ENCODE measurements around the gene TTC34. TPM values are rescaled to one million over a fixed set of nuclear protein-coding genes. Genes with fewer than 3 reads are reported as not detected.

Gene TTC34
- polyA plus RNA-seq, 1 donor (not counting 4 experiments of a cell fraction or from before 2014, with no cell fraction given) = 0.04 TPM

GRCh38 chr1:2587071-2587859 lies 214.2 kb downstream of the TTC34 start:
- no peak for DNase-seq (ENCODE audit: low read depth, low spot score)
- H3K9ac ChIP-seq (ENCODE audit: control insufficient read depth, extremely low read depth, insufficient read depth, low read length) = peak overlapping the region; percentile 61
- no peak overlapping the region for H3K27ac ChIP-seq (ENCODE audit: control insufficient read depth, insufficient read depth, low read length)

DNA sequence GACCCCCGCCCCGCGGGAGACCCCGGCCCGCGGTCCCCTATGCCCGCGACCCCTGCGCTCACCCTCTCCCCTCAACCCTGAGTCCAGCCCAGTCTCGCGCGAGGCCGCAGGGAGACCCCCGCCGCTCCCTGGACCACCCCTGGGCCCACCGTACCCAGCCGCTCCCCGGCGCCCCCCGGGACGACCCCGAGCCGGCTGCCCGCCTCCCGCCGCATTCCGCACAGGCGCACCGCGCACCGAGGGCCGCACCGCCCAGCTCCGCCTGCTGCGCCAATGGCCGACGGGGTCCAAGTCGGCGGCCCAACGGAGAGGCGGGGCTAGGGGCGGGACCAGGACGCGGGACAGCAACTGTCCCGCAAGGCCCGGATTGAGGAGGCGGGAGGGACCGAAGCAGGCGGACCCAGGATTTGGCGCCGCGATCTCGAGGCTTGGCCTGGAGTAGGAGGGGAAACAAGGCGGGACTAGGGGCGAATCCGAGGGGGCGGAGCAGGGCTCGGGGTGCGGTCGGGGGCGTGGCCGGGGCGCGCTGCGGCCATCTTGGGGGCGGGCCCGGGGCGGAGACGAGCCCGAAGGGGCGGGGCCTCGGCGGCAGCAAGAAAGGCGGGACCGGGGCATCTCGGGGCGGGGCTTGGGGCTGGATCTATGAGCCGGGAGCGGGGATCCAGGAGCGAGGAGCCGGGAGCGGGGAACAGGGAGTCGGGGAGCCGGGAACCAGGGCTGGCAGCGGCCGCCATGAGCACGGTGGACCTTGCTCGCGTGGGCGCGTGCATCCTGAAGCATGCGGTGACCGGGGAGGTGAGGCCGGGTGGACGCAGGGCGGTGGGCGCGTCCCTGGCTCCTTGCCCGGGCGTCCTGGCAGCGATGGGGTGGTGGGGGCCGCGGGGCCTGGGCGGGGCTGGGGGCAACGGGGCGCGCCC lies 215.1 kb downstream of the TTC34 start, which contains the start of gene PRXL2B:
Gene PRXL2B, plus strand, starts transcription at position 624 of the 917 bp plus-strand sequence. Its CDS starts 109 bp downstream, at position 733.
- peak within 1 kb of the TSS; percentile 65 for H3K9ac ChIP-seq (ENCODE audit: control insufficient read depth, extremely low read depth, insufficient read depth, low read length)
- H3K4me2 ChIP-seq (ENCODE audit: control insufficient read depth, extremely low read depth, insufficient read depth, low read depth, low read length) = peak within 1 kb of the TSS; percentile 88
- peak within 1 kb of the TSS; percentile 59 to 74 (median 70) for H3K4me3 ChIP-seq (ENCODE audit: control insufficient read depth in 2 of 3, extremely low read depth in 1 of 3, insufficient read depth in 2 of 3, low read depth in 1 of 3, low read length in 3 of 3)
- peaks cover 8% of the 10 kb centered on the region for H3K4me1 ChIP-seq (ENCODE audit: control insufficient read depth, extremely low read depth, insufficient read depth, low read length)
- H3K27ac ChIP-seq (ENCODE audit: control insufficient read depth, insufficient read depth, low read length) = peak within 1 kb of the TSS; percentile 11
- DNase-seq (ENCODE audit: low read depth, low spot score) (peak; percentile 96), FAIRE-seq (peak; percentile 26)
- no peaks in the 10 kb centered on the region for H4K20me1 ChIP-seq (ENCODE audit: control insufficient read depth, extremely low read depth, insufficient read depth, low read length)
- peak within 1 kb of the TSS; percentile 89 for H2AFZ ChIP-seq (ENCODE audit: control insufficient read depth, low read length)
- TF ChIP-seq CTCF (optimal IDR thresholded peaks at IDR 0.05 in 1 of 3, IDR thresholded peaks at IDR 0.05 in 1 of 3, conservative IDR thresholded peaks at IDR 0.05 in 1 of 3; ENCODE audit: extremely low read depth in 1 of 3, insufficient read depth in 2 of 3, low read length in 3 of 3) (no peak), EZH2 (IDR thresholded peaks at IDR 0.05; ENCODE audit: low read length) (no peak)
- no peaks in the 10 kb centered on the region for H3K36me3 ChIP-seq (ENCODE audit: control insufficient read depth in 2 of 2, extremely low read depth in 1 of 2, insufficient read depth in 2 of 2, low read length in 2 of 2)
- H3K9me1 ChIP-seq (ENCODE audit: control insufficient read depth, extremely low read depth, insufficient read depth, low read length) = no peaks in the 10 kb centered on the region
- dilution Hi-C loops (cut with MboI; ENCODE audit: extremely low pct_ligation_motif_present, low sequenced_read_pairs) = no loop called here
- no peaks in the 10 kb centered on the region for H3K9me3 ChIP-seq (ENCODE audit: control insufficient read depth, low read depth, low read length)
- H3K79me2 ChIP-seq (ENCODE audit: control insufficient read depth, insufficient read depth, low read length) = no peaks in the 10 kb centered on the region
- H3K27me3 ChIP-seq (ENCODE audit: control insufficient read depth, extremely low read depth, insufficient read depth, low read length) = peaks cover 3% of the 10 kb centered on the region

More at GRCh38 chr1:2587071-2587859, 214.2 kb downstream of the TTC34 start:
- Histone ChIP-seq H3K79me2 (ENCODE audit: control insufficient read depth, insufficient read depth, low read length) (no peaks in the 10 kb centered on the region), H3K4me3 (ENCODE audit: control insufficient read depth in 2 of 3, extremely low read depth in 1 of 3, insufficient read depth in 2 of 3, low read depth in 1 of 3, low read length in 3 of 3) (peak overlapping the region; percentile 59 to 70 (median 64)), H3K9me1 (ENCODE audit: control insufficient read depth, extremely low read depth, insufficient read depth, low read length) (no peaks in the 10 kb centered on the region), H3K36me3 (ENCODE audit: control insufficient read depth in 2 of 2, extremely low read depth in 1 of 2, insufficient read depth in 2 of 2, low read length in 2 of 2) (no peaks in the 10 kb centered on the region), H4K20me1 (ENCODE audit: control insufficient read depth, extremely low read depth, insufficient read depth, low read length) (no peaks in the 10 kb centered on the region), H3K4me1 (ENCODE audit: control insufficient read depth, extremely low read depth, insufficient read depth, low read length) (peaks cover 8% of the 10 kb centered on the region), H3K27me3 (ENCODE audit: control insufficient read depth, extremely low read depth, insufficient read depth, low read length) (no peaks in the 10 kb centered on the region), H3K4me2 (ENCODE audit: control insufficient read depth, extremely low read depth, insufficient read depth, low read depth, low read length) (peak overlapping the region; percentile 82), H3K9me3 (ENCODE audit: control insufficient read depth, low read depth, low read length) (no peaks in the 10 kb centered on the region), H2AFZ (ENCODE audit: control insufficient read depth, low read length) (peak overlapping the region; percentile 77)
- FAIRE-seq = no peak
- dilution Hi-C loops (cut with MboI; ENCODE audit: extremely low pct_ligation_motif_present, low sequenced_read_pairs) = no loop called here
- no peak for TF ChIP-seq CTCF (optimal IDR thresholded peaks at IDR 0.05 in 1 of 3, IDR thresholded peaks at IDR 0.05 in 1 of 3, conservative IDR thresholded peaks at IDR 0.05 in 1 of 3; ENCODE audit: extremely low read depth in 1 of 3, insufficient read depth in 2 of 3, low read length in 3 of 3)
- TF ChIP-seq EZH2 (IDR thresholded peaks at IDR 0.05; ENCODE audit: low read length) = no peak

Other genes with a start within 250 kb of the TTC34 start
- gene TNFRSF14, start 245.3 kb downstream of the TTC34 start, polyA plus RNA-seq = 5.2 to 10.9 TPM (median 7.5 TPM) in 3 replicates
- 11.4 to 18.6 TPM (median 16.8 TPM) in 3 replicates for gene PRXL2B, start 214.9 kb downstream of the TTC34 start, polyA plus RNA-seq
- gene MMEL1, start 168.7 kb downstream of the TTC34 start, polyA plus RNA-seq = 0.15 to 0.17 TPM in 2 of 3 replicates, not detected in the other
- gene ACTRT2, start 219.8 kb upstream of the TTC34 start, polyA plus RNA-seq = not detected in 3 replicates